ENCODE data around the gene DCPS.

The DCPS gene

GRCh38 chr11:126280595-126280994 lies 23.3 kb upstream of the DCPS start:
- TF ChIP-seq GATA3 (IDR thresholded peaks at IDR 0.05; ENCODE audit: low read depth, low read length) (no peak), GATA2 (IDR thresholded peaks at IDR 0.05; ENCODE audit: low read depth, low read length) (no peak)

DNA sequence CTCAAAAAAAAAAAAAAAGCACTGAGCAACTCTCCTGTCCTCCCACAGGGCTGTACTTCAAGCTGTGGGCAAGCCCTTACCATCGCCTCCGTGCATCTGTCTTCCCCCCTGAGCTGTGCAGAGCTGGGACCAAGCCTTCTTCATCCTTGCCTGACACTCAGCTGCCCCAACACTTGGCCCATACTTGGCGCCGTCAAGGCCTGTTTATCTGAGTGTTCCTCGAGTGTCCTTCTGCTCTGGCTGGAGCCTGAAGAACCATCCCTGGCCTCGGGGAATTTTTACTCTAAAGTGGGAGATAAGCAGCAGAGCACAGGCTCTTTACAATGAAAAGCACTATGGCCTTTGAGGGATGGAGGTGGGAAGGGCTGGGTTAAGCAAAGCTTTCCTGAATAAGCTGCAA lies 22.6 kb upstream of the DCPS start:
- TF ChIP-seq GATA3 (IDR thresholded peaks at IDR 0.05; ENCODE audit: low read depth, low read length), result no peak
- TF ChIP-seq GATA2 (IDR thresholded peaks at IDR 0.05; ENCODE audit: low read depth, low read length), result no peak

GRCh38 chr11:126281666-126282175 lies 22.1 kb upstream of the DCPS start:
- TF ChIP-seq GATA2 (IDR thresholded peaks at IDR 0.05; ENCODE audit: low read depth, low read length) (no peak), GATA3 (IDR thresholded peaks at IDR 0.05; ENCODE audit: low read depth, low read length) (no peak)

GRCh38 chr11:126282361-126282735 lies 21.5 kb upstream of the DCPS start:
- TF ChIP-seq GATA2 (IDR thresholded peaks at IDR 0.05; ENCODE audit: low read depth, low read length) (no peak), GATA3 (IDR thresholded peaks at IDR 0.05; ENCODE audit: low read depth, low read length) (no peak)

- no peak for TF ChIP-seq GATA2 (IDR thresholded peaks at IDR 0.05; ENCODE audit: low read depth, low read length)
- no peak for TF ChIP-seq GATA3 (IDR thresholded peaks at IDR 0.05; ENCODE audit: low read depth, low read length)
Measured at GRCh38 chr11:126282736-126283591, 20.9 kb upstream of the DCPS start, which contains the start of gene TIRAP. TIRAP (plus strand) TSS chr11:126283093; CDS start chr11:126290895, 7,802 bp downstream.

DNA sequence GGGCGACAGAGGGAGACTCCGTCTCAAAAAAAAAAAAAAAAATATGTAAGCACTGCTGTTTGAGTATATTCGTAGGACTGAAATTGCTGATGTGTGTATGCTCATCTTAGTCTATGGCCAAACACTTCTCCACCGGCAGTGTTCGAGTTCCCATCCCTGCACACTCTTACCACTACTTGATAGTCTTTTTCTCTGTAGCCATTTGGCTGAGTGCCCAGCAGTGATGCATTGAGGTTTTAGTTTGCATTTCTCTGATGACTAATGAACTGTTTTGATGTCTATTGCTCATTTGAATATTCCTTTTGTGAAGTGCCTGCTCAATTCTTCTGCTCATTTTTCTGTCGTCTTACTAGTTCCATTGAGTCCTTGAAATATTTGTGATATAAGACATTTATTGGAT lies 19.0 kb upstream of the DCPS start:
- TF ChIP-seq GATA2 (IDR thresholded peaks at IDR 0.05; ENCODE audit: low read depth, low read length) (no peak), GATA3 (IDR thresholded peaks at IDR 0.05; ENCODE audit: low read depth, low read length) (no peak)

GRCh38 chr11:126288237-126288636 lies 15.6 kb upstream of the DCPS start:
- TF ChIP-seq GATA2 (IDR thresholded peaks at IDR 0.05; ENCODE audit: low read depth, low read length), result no peak
- no peak for TF ChIP-seq GATA3 (IDR thresholded peaks at IDR 0.05; ENCODE audit: low read depth, low read length)

GRCh38 chr11:126290887-126291286 lies 13.0 kb upstream of the DCPS start:
- peak; percentile 91 for TF ChIP-seq GATA2 (IDR thresholded peaks at IDR 0.05; ENCODE audit: low read depth, low read length)
- TF ChIP-seq GATA3 (IDR thresholded peaks at IDR 0.05; ENCODE audit: low read depth, low read length), result peak; percentile 21; the same call in 1 of the 2 replicates

- TF ChIP-seq GATA3 (IDR thresholded peaks at IDR 0.05; ENCODE audit: low read depth, low read length) (no peak), GATA2 (IDR thresholded peaks at IDR 0.05; ENCODE audit: low read depth, low read length) (no peak)
Measured at GRCh38 chr11:126293726-126294125, 10.1 kb upstream of the DCPS start.

GRCh38 chr11:126297004-126297403 lies 6.9 kb upstream of the DCPS start:
- TF ChIP-seq GATA3 (IDR thresholded peaks at IDR 0.05; ENCODE audit: low read depth, low read length), result no peak

GRCh38 chr11:126304457-126305075 lies 706 bp downstream of the DCPS start:
- TF ChIP-seq GATA2 (IDR thresholded peaks at IDR 0.05; ENCODE audit: low read depth, low read length) (no peak), GATA3 (IDR thresholded peaks at IDR 0.05; ENCODE audit: low read depth, low read length) (no peak)

- TF ChIP-seq GATA3 (IDR thresholded peaks at IDR 0.05; ENCODE audit: low read depth, low read length) (no peak), GATA2 (IDR thresholded peaks at IDR 0.05; ENCODE audit: low read depth, low read length) (no peak)
Measured at GRCh38 chr11:126305699-126306098, 1.8 kb downstream of the DCPS start.

DNA sequence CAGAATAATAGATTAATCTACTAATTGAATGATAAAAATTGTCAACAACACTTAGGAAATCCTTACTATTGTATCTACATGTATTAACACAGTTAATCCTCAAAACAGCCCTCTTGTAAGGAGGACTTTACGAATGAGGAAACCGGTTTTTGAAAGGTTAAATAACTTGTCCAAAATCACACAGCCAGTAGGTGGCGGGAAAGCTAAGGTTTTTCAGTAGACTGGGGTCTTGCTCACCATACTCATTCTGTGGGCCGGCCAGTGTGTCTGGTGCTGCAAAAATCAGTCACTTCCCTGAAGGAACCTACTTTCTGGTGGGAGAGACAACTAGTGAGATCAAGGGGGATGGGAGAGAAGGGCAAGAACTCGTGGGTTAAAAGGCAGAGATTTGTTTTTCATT lies 3.8 kb downstream of the DCPS start:
- no peak for TF ChIP-seq GATA2 (IDR thresholded peaks at IDR 0.05; ENCODE audit: low read depth, low read length)
- no peak for TF ChIP-seq GATA3 (IDR thresholded peaks at IDR 0.05; ENCODE audit: low read depth, low read length)

DNA sequence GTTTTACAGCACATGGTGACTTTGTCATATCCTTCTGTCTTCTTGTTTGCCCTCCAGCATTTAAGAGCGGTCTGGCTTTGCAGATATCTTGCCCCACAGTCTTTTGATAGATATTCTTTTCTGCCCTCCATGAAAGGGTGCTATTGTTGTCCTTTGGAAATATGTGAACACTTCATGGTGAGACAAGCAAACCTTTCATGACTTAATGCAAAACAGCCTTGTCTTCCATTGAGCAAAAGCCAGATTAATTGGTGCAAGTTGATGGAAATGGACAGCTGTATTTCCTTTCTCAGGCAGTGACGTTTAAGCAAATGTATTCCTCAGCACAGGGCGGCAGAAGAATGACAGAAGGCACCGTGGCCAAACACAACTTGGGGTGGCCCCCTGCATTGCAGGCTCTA lies 4.4 kb downstream of the DCPS start:
- TF ChIP-seq GATA2 (IDR thresholded peaks at IDR 0.05; ENCODE audit: low read depth, low read length) (no peak), GATA3 (IDR thresholded peaks at IDR 0.05; ENCODE audit: low read depth, low read length) (no peak)
